ENCODE measurements around the gene SHB. TPM values are rescaled to one million over a fixed set of nuclear protein-coding genes. Genes with fewer than 3 reads are reported as not detected.

SHB gene
- total RNA-seq, 2 experiments from 2014 or later: 1.1 to 1.2 TPM

DNA sequence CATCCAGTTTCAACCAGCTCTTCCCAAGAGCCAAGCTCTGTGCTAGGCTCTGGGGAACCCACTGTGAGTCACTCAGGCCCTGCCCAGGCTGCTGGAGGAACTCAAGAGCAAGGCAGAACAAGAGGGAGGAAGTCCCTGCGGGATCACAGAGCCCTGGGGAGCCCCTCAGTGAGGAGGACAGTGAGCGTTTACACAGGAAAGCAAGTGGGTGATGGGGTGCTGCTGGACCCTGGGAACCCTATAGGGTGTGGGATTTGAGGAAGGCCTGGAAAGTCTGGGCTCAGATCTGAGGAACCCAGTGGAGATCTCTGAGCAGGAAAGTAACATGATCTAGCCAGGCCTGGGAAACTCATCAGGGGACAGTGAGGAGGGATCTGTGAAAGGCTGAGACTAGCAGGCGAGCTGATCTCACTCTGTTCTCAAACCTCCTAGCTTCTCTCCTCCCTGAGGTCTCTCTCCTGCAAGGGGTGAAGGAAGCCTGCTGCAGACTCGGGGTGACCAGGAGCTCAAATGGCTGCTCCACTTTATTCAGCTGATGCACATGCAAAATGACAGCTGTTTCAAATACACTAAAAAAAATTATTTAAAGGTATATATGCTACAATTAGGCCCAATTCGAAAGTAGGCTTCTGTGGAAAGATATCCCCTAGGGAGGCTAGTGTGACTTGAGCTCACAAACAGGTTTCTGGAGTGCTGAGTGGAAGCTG, 70.0 kb downstream of the SHB start:
- Mint-ChIP-seq H3K36me3 (ENCODE audit: low read depth) (no peaks in the 10 kb centered on the region), H3K27me3 (no peaks in the 10 kb centered on the region), H3K4me1 (ENCODE audit: low read depth) (peaks cover 5% of the 10 kb centered on the region), H3K4me3 (no peak overlapping the region), H3K9me3 (no peaks in the 10 kb centered on the region), H3K27ac (no peak overlapping the region)
- H3K27ac ChIP-seq (ENCODE audit: low read depth in 1 of 2, low read length in 2 of 2): no peak overlapping the region
- ATAC-seq (ENCODE audit: poor library complexity): no peak
- no peaks in the 10 kb centered on the region for H3K36me3 ChIP-seq (ENCODE audit: insufficient read depth, low read length)
- TF ChIP-seq, protein P1, sequence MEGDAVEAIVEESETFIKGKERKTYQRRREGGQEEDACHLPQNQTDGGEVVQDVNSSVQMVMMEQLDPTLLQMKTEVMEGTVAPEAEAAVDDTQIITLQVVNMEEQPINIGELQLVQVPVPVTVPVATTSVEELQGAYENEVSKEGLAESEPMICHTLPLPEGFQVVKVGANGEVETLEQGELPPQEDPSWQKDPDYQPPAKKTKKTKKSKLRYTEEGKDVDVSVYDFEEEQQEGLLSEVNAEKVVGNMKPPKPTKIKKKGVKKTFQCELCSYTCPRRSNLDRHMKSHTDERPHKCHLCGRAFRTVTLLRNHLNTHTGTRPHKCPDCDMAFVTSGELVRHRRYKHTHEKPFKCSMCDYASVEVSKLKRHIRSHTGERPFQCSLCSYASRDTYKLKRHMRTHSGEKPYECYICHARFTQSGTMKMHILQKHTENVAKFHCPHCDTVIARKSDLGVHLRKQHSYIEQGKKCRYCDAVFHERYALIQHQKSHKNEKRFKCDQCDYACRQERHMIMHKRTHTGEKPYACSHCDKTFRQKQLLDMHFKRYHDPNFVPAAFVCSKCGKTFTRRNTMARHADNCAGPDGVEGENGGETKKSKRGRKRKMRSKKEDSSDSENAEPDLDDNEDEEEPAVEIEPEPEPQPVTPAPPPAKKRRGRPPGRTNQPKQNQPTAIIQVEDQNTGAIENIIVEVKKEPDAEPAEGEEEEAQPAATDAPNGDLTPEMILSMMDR (IDR thresholded peaks at IDR 0.05): no peak
- intact Hi-C loops (cut with DNase I, micrococcal nuclease): no loop called here
- no peaks in the 10 kb centered on the region for H3K9me3 ChIP-seq (ENCODE audit: control insufficient read depth in 1 of 2, insufficient read depth in 1 of 2, low read length in 2 of 2)
- peak in 2 of 14 experiments; percentile 53 to 63 for DNase-seq
- H3K4me3 ChIP-seq (ENCODE audit: low read length): no peak overlapping the region
- ChIA-PET CTCF (no interaction called here), POLR2A (interaction anchor here (0.8 kb wide), 1 partner anchor 58 kb away, joined by 3 read pairs; no protein-coding TSS in a partner anchor)
- peaks cover 3% of the 10 kb centered on the region for H3K4me1 ChIP-seq (ENCODE audit: insufficient read depth, low read length)
- no peaks in the 10 kb centered on the region for H3K27me3 ChIP-seq (ENCODE audit: control insufficient read depth in 1 of 2, insufficient read depth in 2 of 2, low read length in 2 of 2)

DNA sequence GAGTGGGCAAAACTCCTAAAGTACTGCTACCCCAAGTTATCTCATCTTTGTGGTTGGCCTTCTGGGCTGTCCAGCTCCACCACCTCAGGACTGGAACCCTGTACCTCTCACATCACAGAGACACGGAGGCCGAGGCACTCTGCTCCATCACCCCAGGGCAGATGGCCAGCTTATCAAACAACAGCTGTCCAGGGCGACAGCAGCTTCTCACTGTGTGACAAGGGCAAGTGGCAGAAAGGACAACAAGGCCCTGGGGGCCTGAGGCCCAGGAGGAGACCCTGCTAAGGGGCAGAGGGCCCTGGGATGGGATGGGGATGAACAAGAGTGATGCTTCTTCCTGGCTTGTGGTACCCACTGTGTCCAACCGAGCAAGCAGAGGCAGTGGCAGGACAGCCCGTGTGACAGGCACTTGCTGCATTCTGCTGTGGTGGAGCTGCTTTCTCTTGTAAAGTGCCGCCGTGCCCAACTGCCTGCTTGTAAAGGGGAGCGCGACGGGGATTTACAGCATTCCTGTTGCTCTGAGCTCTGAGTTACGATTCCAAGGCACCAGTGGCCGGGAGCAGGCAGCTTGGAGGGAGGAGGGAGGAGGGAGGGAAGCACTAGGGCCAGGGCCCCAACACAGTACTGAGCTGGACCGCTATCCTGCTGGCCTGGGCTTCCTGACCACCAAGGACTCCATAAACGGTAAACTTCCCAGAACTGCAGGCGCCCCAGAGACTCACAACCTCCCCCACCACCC, 71.2 kb downstream of the SHB start:
- Histone ChIP-seq H3K27ac (ENCODE audit: low read depth in 1 of 2, low read length in 2 of 2) (no peak overlapping the region), H3K27me3 (ENCODE audit: control insufficient read depth in 1 of 2, insufficient read depth in 2 of 2, low read length in 2 of 2) (no peaks in the 10 kb centered on the region), H3K36me3 (ENCODE audit: insufficient read depth, low read length) (no peaks in the 10 kb centered on the region), H3K4me3 (ENCODE audit: low read length) (no peak overlapping the region), H3K4me1 (ENCODE audit: insufficient read depth, low read length) (no peaks in the 10 kb centered on the region), H3K9me3 (ENCODE audit: control insufficient read depth in 1 of 2, insufficient read depth in 1 of 2, low read length in 2 of 2) (no peaks in the 10 kb centered on the region)
- Mint-ChIP-seq H3K27ac (no peak overlapping the region), H3K4me3 (no peak overlapping the region), H3K36me3 (ENCODE audit: low read depth) (no peaks in the 10 kb centered on the region), H3K4me1 (ENCODE audit: low read depth) (peaks cover 5% of the 10 kb centered on the region), H3K27me3 (no peaks in the 10 kb centered on the region), H3K9me3 (no peaks in the 10 kb centered on the region)
- no peak for DNase-seq
- intact Hi-C loops (cut with DNase I, micrococcal nuclease): no loop called here
- no peak for ATAC-seq (ENCODE audit: poor library complexity)
- POLR2A ChIA-PET: no interaction called here
- TF ChIP-seq, protein P1 (IDR thresholded peaks at IDR 0.05): no peak
- CTCF ChIA-PET: no interaction called here

DNA sequence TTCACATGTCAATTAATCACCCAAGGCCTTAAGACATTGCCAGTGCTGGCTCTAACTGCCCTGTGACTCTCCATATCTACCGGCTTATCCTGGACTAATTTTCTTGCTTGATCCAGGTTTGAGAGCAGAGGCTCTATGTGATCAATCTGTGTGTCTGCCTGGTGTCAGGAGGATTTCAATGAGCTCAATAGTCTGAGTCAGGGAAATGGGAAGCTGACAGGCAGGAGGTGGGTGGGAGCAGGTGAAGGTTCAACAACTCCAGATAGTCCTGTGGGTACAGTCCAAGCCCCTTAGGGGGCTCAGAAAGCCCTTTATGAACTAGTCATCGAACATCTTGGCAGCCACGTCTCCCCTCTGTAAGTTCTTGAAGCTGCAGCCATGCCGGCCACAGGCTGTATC, 72.2 kb downstream of the SHB start:
- ChIA-PET POLR2A (no interaction called here), CTCF (no interaction called here)
- intact Hi-C loops (cut with DNase I, micrococcal nuclease): no loop called here
- no peaks in the 10 kb centered on the region for H3K4me1 ChIP-seq (ENCODE audit: insufficient read depth, low read length)
- Mint-ChIP-seq H3K36me3 (ENCODE audit: low read depth) (no peaks in the 10 kb centered on the region), H3K27me3 (no peaks in the 10 kb centered on the region), H3K4me3 (no peak overlapping the region), H3K27ac (no peak overlapping the region), H3K4me1 (ENCODE audit: low read depth) (peaks cover 5% of the 10 kb centered on the region), H3K9me3 (no peaks in the 10 kb centered on the region)
- DNase-seq (no peak), ATAC-seq (ENCODE audit: poor library complexity) (no peak)
- H3K27me3 ChIP-seq (ENCODE audit: control insufficient read depth in 1 of 2, insufficient read depth in 2 of 2, low read length in 2 of 2): no peaks in the 10 kb centered on the region
- no peaks in the 10 kb centered on the region for H3K9me3 ChIP-seq (ENCODE audit: control insufficient read depth in 1 of 2, insufficient read depth in 1 of 2, low read length in 2 of 2)
- H3K36me3 ChIP-seq (ENCODE audit: insufficient read depth, low read length): no peaks in the 10 kb centered on the region
- TF ChIP-seq, protein P1 (IDR thresholded peaks at IDR 0.05): no peak
- no peak overlapping the region for H3K27ac ChIP-seq (ENCODE audit: low read depth in 1 of 2, low read length in 2 of 2)
- H3K4me3 ChIP-seq (ENCODE audit: low read length): no peak overlapping the region
